Measurements from ENCODE around the gene SESTD1. TPM values are rescaled to one million over a fixed set of nuclear protein-coding genes. Genes with fewer than 3 reads are reported as not detected.

Gene SESTD1
- total RNA-seq, 1 donor from 2014 or later: 15.4 TPM

DNA sequence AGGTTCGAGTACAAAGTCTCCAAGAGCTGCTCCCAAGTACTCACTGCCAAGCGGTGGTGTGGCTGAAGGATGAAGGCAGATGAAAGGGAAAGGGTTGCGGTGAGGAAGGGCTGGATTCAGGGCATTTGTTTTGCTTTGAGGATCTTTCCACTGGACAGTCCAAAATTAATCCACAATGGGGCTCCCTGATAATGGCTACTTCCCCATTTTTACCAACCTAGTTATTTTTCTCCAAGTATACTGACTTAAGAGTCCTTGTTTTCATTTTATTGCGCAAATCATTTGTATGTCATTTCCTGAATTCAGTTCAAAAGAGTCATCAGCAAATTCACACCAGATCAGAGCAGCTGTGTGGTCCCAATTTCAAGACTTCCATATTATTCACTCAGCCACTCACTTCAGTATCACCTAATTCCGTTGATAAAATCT, 464 bp upstream of the SESTD1 start:
- TF ChIP-seq, protein P1, sequence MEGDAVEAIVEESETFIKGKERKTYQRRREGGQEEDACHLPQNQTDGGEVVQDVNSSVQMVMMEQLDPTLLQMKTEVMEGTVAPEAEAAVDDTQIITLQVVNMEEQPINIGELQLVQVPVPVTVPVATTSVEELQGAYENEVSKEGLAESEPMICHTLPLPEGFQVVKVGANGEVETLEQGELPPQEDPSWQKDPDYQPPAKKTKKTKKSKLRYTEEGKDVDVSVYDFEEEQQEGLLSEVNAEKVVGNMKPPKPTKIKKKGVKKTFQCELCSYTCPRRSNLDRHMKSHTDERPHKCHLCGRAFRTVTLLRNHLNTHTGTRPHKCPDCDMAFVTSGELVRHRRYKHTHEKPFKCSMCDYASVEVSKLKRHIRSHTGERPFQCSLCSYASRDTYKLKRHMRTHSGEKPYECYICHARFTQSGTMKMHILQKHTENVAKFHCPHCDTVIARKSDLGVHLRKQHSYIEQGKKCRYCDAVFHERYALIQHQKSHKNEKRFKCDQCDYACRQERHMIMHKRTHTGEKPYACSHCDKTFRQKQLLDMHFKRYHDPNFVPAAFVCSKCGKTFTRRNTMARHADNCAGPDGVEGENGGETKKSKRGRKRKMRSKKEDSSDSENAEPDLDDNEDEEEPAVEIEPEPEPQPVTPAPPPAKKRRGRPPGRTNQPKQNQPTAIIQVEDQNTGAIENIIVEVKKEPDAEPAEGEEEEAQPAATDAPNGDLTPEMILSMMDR (IDR thresholded peaks at IDR 0.05): no peak
- H3K4me3 ChIP-seq: peak overlapping the region; percentile 84 to 98
- intact Hi-C loops (cut with DNase I): loop anchor here (10.0 kb wide), 1 partner anchor 400 kb away; no protein-coding TSS in a partner anchor
- no peaks in the 10 kb centered on the region for H3K27me3 ChIP-seq
- peak overlapping the region; percentile 92 to 94 for H3K27ac ChIP-seq
- peaks cover 0 to 27% of the 10 kb centered on the region in 2 donors for H3K4me1 ChIP-seq
- no peaks in the 10 kb centered on the region for H3K36me3 ChIP-seq
- DNase-seq (ENCODE audit: low spot score in 2 of 2): no peak
- H3K9me3 ChIP-seq: no peaks in the 10 kb centered on the region

DNA sequence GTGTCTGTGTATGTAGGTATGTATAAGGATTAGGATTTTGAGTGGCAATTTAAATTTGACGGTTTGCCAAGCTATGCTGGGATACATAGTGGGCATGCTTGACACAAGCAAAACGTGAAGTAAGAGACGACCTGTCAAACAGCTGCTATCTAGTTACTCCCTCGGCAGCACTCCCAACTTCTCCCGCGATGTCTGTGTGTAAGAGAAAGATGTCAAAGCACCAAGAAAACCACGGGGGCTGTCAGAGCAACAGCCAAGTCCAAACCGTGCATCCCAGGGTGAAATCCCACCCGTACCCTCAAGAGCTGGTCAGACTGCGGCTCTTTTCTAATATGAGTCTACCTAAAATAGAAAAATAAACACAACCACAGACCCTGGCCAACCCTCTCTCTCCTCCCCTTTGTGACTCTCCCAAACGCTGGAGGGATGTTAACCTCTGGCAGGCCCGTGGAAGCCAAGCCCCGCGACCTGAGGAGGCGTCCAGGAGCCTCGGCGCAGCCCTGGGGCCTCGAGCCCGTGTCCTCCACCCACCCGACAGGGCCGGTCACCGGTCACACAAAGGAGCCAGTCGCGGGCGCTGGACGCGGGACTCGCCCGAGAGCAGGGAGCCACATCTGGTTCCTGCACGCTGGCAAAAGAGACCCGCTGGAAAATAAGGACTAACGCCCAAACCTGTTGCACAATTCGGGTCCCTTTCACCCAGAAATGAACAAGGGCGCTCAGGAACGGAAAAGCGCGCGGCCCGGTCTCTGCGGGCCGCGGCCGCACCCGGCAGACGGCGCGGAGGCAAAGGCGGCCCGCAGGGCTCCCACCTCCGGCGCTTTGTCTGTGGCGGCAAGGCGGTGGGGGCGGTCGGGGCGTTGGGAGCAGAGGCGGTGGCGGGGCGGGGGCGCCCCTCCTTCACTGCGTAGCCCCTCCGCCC, 925 bp downstream of the SESTD1 start:
- DNase-seq (ENCODE audit: low spot score in 2 of 2): peak in 1 of 2 donors; percentile 76
- H3K36me3 ChIP-seq: no peaks in the 10 kb centered on the region
- H3K27me3 ChIP-seq: no peaks in the 10 kb centered on the region
- peak overlapping the region; percentile 92 to 94 for H3K27ac ChIP-seq
- intact Hi-C loops (cut with DNase I): loop anchor here (5.0 to 10.0 kb wide), 3 partner anchors 41 to 399 kb away; no protein-coding TSS in a partner anchor
- H3K4me1 ChIP-seq: peaks cover 0 to 29% of the 10 kb centered on the region in 2 donors
- TF ChIP-seq, protein P1 (IDR thresholded peaks at IDR 0.05): no peak
- peak overlapping the region; percentile 84 to 98 for H3K4me3 ChIP-seq
- H3K9me3 ChIP-seq: no peaks in the 10 kb centered on the region

DNA sequence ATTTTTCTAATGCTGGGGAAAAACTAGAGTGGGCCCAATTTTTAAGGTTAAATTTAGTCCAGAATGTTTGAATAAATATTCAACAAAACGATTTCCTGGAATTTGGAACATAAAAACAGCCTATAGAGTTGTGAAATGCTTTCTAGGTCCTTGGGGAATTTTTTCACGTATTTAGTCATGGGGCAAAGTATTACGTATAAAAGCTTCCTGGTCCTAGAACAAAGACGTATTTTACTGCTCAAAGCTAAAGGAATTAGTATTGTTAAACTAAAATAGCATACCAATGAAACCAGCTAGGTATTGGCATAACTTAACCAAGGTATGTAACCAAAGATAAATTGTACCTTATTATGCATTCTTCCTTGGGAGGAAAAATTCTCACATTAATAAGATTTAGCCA, 1.6 kb downstream of the SESTD1 start:
- TF ChIP-seq, protein P1 (IDR thresholded peaks at IDR 0.05): no peak
- no peaks in the 10 kb centered on the region for H3K9me3 ChIP-seq
- H3K27ac ChIP-seq: peak overlapping the region; percentile 92 to 94
- H3K4me1 ChIP-seq: peaks cover 0 to 27% of the 10 kb centered on the region in 2 donors
- no peak for DNase-seq (ENCODE audit: low spot score in 2 of 2)
- intact Hi-C loops (cut with DNase I): loop anchor here (5.0 to 10.0 kb wide), 3 partner anchors 41 to 398 kb away; no protein-coding TSS in a partner anchor
- H3K4me3 ChIP-seq: peak overlapping the region; percentile 84 to 98
- H3K27me3 ChIP-seq: no peaks in the 10 kb centered on the region
- no peaks in the 10 kb centered on the region for H3K36me3 ChIP-seq

DNA sequence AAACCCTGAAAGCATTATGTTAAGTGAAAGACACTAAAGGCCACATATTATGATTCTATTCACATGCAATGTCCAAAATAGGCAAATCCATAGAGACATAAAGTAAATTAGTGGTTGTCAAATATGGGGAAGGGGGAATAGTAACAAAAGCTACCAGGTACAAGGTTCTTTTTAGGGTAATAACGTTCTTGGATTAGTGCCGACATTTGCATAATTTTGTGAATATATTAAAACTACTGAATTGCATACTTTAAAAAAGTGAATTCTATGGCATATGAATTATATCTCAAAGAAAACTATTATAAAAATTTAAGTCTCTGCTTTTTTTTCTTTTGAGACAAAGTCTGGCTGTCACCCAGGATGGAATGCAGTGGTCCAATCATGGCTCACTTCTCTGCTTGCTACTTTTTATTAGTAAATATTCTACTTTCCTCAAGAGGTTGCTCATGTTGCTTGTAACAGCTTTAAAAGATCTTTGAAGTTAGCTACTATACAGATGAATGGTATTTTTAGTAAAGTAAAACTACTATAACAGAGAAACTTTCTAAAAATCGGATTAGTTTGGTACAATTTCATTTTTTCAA, 2.5 kb downstream of the SESTD1 start:
- Histone ChIP-seq H3K27ac (peak overlapping the region; percentile 54 to 94), H3K9me3 (no peaks in the 10 kb centered on the region), H3K4me1 (peaks cover 0 to 27% of the 10 kb centered on the region in 2 donors), H3K36me3 (no peaks in the 10 kb centered on the region), H3K4me3 (peak overlapping the region; percentile 84 to 98), H3K27me3 (no peaks in the 10 kb centered on the region)
- DNase-seq (ENCODE audit: low spot score in 2 of 2): no peak
- intact Hi-C loops (cut with DNase I): loop anchor here (5.0 to 10.0 kb wide), 3 partner anchors 40 to 397 kb away; no protein-coding TSS in a partner anchor
- TF ChIP-seq, protein P1 (IDR thresholded peaks at IDR 0.05): no peak

DNA sequence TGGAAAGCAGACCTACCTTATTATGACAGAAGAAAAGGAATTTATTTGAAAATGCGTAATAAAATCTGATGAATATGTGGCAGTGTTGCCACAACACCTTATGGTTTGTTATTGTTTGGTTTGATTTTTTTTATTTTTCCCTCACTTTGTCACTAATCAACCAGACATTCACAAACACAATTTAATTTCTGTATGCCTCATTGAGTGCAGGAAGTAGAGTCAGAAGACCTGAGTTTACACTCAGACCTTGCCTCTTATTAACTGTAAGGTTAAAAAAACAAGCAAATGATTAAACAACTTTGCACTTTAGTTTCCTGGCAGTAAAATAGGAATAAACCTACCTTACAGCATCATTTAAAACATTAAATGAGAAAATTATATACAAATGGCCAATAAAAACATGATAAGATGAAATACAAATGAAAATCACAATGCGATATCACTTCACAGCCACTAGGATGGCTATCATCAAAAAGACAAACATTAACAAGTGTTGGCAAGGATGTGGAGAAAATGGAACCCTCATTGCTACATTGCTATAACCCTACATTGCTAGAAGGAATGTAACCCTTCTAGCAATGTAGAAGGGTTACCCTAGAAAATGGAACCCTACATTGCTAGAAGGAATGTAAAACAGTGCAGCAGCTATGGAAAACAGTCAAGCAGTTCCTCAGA, 3.3 kb downstream of the SESTD1 start:
- peaks cover 0 to 23% of the 10 kb centered on the region in 2 donors for H3K4me1 ChIP-seq
- peak overlapping the region; percentile 16 to 84 for H3K4me3 ChIP-seq
- no peak overlapping the region for H3K27ac ChIP-seq
- intact Hi-C loops (cut with DNase I): loop anchor here (5.0 to 10.0 kb wide), 3 partner anchors 39 to 396 kb away; no protein-coding TSS in a partner anchor
- H3K9me3 ChIP-seq: no peaks in the 10 kb centered on the region
- H3K36me3 ChIP-seq: no peaks in the 10 kb centered on the region
- DNase-seq (ENCODE audit: low spot score in 2 of 2): no peak
- no peaks in the 10 kb centered on the region for H3K27me3 ChIP-seq
- TF ChIP-seq, protein P1 (IDR thresholded peaks at IDR 0.05): no peak
